ENCODE data around the gene EXOSC2.

The EXOSC2 gene

GRCh38 chr9:130712564-130713285, 19.1 kb downstream of the EXOSC2 start:
- peak; percentile 98 for DNase-seq
- H3K27me3 ChIP-seq (replicated peaks; ENCODE audit: insufficient read depth, low read length), result no peaks in the 10 kb centered on the region
- H3K4me1 ChIP-seq (ENCODE audit: low read length), result peaks cover 13% of the 10 kb centered on the region
- peak overlapping the region; percentile 98 for H3K9ac ChIP-seq (ENCODE audit: low read length)
- H3K4me3 ChIP-seq (ENCODE audit: low read length), result peak overlapping the region; percentile 88
- H3K79me2 ChIP-seq (ENCODE audit: low read length), result peaks cover 42% of the 10 kb centered on the region
- peak overlapping the region; percentile 81 for H3K4me2 ChIP-seq (ENCODE audit: low read depth, low read length)
- H3F3A ChIP-seq (ENCODE audit: insufficient read depth, low read length), result peaks cover 4% of the 10 kb centered on the region; the same call in 1 of the 2 replicates
- no peaks in the 10 kb centered on the region for H3K9me2 ChIP-seq (replicated peaks; ENCODE audit: insufficient read depth, low read length)
- H2AFZ ChIP-seq (ENCODE audit: low read length), result peak overlapping the region; percentile 91
- no peaks in the 10 kb centered on the region for H4K20me1 ChIP-seq (ENCODE audit: insufficient read depth, low read length)
- no peaks in the 10 kb centered on the region for H3K36me3 ChIP-seq (replicated peaks; ENCODE audit: insufficient read depth, low read length)
- no peaks in the 10 kb centered on the region for H3K9me3 ChIP-seq (replicated peaks; ENCODE audit: insufficient read depth, low read length)
- TF ChIP-seq EZH2 (optimal IDR thresholded peaks at IDR 0.05; ENCODE audit: low read depth, low read length), result no peak
- no peak for TF ChIP-seq EZH2phosphoT487 (IDR thresholded peaks at IDR 0.05; ENCODE audit: low read length)
- no peak for TF ChIP-seq CTCF (IDR thresholded peaks at IDR 0.05; ENCODE audit: low read length)
- H3K27ac ChIP-seq (ENCODE audit: low read length), result peak overlapping the region; percentile 98

DNA sequence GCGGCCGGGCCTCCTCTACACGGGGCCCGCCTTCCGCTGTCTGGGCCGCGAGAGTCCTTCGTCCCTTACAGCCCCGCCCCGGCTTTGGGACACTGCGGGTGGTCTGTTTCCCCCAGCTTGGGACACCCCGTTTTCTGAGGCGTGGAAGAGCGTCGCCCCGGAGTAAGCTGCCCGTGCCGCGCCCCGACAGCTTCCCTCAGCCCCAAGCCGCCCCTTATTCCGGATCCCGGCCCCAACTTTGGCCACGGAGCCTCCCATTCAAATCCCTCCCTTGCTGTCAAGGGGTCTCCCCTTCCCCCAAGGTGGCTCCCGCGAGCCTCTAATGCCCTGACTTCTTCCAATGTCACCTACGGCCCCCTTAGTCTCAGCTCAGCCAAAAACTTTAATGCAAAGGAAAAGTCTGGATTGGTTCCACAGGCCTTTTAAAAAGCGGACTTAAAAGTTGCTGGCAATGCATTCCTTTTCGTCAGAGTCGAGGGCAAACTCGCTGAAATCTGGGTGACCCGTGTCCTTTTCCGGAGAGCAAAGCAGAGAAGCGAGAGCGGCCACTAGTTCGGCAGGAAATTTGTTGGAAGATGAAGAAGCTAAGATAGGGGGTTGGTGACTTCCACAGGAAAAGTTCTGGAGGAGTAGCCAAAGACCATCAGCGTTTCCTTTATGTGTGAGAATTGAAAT, 19.8 kb downstream of the EXOSC2 start:
- peaks cover 42% of the 10 kb centered on the region for H3K79me2 ChIP-seq (ENCODE audit: low read length)
- no peak for DNase-seq
- H3K4me2 ChIP-seq (ENCODE audit: low read depth, low read length), result peak overlapping the region; percentile 81
- H3K4me1 ChIP-seq (ENCODE audit: low read length), result peaks cover 13% of the 10 kb centered on the region
- H3K27ac ChIP-seq (ENCODE audit: low read length), result peak overlapping the region; percentile 98; the same call in 1 of the 2 replicates
- peak overlapping the region; percentile 91 for H2AFZ ChIP-seq (ENCODE audit: low read length)
- H3K27me3 ChIP-seq (replicated peaks; ENCODE audit: insufficient read depth, low read length), result no peaks in the 10 kb centered on the region
- H3K9me3 ChIP-seq (replicated peaks; ENCODE audit: insufficient read depth, low read length), result no peaks in the 10 kb centered on the region
- no peak for TF ChIP-seq EZH2phosphoT487 (IDR thresholded peaks at IDR 0.05; ENCODE audit: low read length)
- no peaks in the 10 kb centered on the region for H3K36me3 ChIP-seq (replicated peaks; ENCODE audit: insufficient read depth, low read length)
- H3K9me2 ChIP-seq (replicated peaks; ENCODE audit: insufficient read depth, low read length), result no peaks in the 10 kb centered on the region
- H3K9ac ChIP-seq (ENCODE audit: low read length), result peak overlapping the region; percentile 98
- H4K20me1 ChIP-seq (ENCODE audit: insufficient read depth, low read length), result no peaks in the 10 kb centered on the region
- H3K4me3 ChIP-seq (ENCODE audit: low read length), result peak overlapping the region; percentile 88
- H3F3A ChIP-seq (ENCODE audit: insufficient read depth, low read length), result peaks cover 4% of the 10 kb centered on the region; the same call in 1 of the 2 replicates

- no peaks in the 10 kb centered on the region for H3K9me3 ChIP-seq (replicated peaks; ENCODE audit: insufficient read depth, low read length)
- no peak overlapping the region for H3K9ac ChIP-seq (ENCODE audit: low read length)
- H3K9me2 ChIP-seq (replicated peaks; ENCODE audit: insufficient read depth, low read length), result no peaks in the 10 kb centered on the region
- no peak overlapping the region for H2AFZ ChIP-seq (ENCODE audit: low read length)
- no peak overlapping the region for H3K27ac ChIP-seq (ENCODE audit: low read length)
- peak overlapping the region; percentile 81 for H3K4me2 ChIP-seq (ENCODE audit: low read depth, low read length)
- H3F3A ChIP-seq (ENCODE audit: insufficient read depth, low read length), result peaks cover 4% of the 10 kb centered on the region; the same call in 1 of the 2 replicates
- H4K20me1 ChIP-seq (ENCODE audit: insufficient read depth, low read length), result no peaks in the 10 kb centered on the region
- H3K79me2 ChIP-seq (ENCODE audit: low read length), result peaks cover 46% of the 10 kb centered on the region
- no peaks in the 10 kb centered on the region for H3K36me3 ChIP-seq (replicated peaks; ENCODE audit: insufficient read depth, low read length)
- TF ChIP-seq EZH2 (optimal IDR thresholded peaks at IDR 0.05; ENCODE audit: low read depth, low read length), result no peak
- no peak for TF ChIP-seq CTCF (IDR thresholded peaks at IDR 0.05; ENCODE audit: low read length)
- TF ChIP-seq EZH2phosphoT487 (IDR thresholded peaks at IDR 0.05; ENCODE audit: low read length), result no peak
- H3K4me1 ChIP-seq (ENCODE audit: low read length), result peaks cover 13% of the 10 kb centered on the region
- no peaks in the 10 kb centered on the region for H3K27me3 ChIP-seq (replicated peaks; ENCODE audit: insufficient read depth, low read length)
- DNase-seq, result no peak
- H3K4me3 ChIP-seq (ENCODE audit: low read length), result no peak overlapping the region
These were observed 21.1 kb downstream of the EXOSC2 start for GRCh38 chr9:130714586-130715110.

Measured in MM.1S (cell line).